ENCODE results near the gene PPP1R3C.

PPP1R3C gene

GRCh38 chr10:91672021-91672608 lies 39.2 kb upstream of the PPP1R3C start:
- no peak overlapping the region for H3K4me3 ChIP-seq (ENCODE audit: low read depth, low read length)
- DNase-seq (ENCODE audit: low read depth, low spot score): peak; percentile 52
- ChIA-PET POLR2A (interaction anchor here (1.4 kb wide), 1 partner anchor 39 kb away, joined by 7 read pairs; the partner anchor contains the start of gene PPP1R3C), CTCF (interaction anchor here (1.0 to 1.4 kb wide), 4 partner anchors 15 to 120 kb away, joined by 3 to 6 read pairs (median 4); partner anchors contain the start of gene PPP1R3C)
- TF ChIP-seq CTCF (IDR thresholded peaks at IDR 0.05; ENCODE audit: insufficient read depth, low read length, missing control alignments): no peak

GRCh38 chr10:91668913-91669312 lies 36.0 kb upstream of the PPP1R3C start:
- CTCF ChIA-PET: no interaction called here
- POLR2A ChIA-PET: no interaction called here
- no peak for TF ChIP-seq CTCF (IDR thresholded peaks at IDR 0.05; ENCODE audit: insufficient read depth, low read length, missing control alignments)
- no peak overlapping the region for H3K4me3 ChIP-seq (ENCODE audit: low read depth, low read length)
- DNase-seq (ENCODE audit: low read depth, low spot score): no peak

GRCh38 chr10:91665842-91666241 lies 33.0 kb upstream of the PPP1R3C start:
- POLR2A ChIA-PET: no interaction called here
- CTCF ChIA-PET: interaction anchor here (1.1 to 1.8 kb wide), 2 partner anchors 26 to 28 kb away, joined by 3 to 4 read pairs; no protein-coding TSS in a partner anchor
- no peak for TF ChIP-seq CTCF (IDR thresholded peaks at IDR 0.05; ENCODE audit: insufficient read depth, low read length, missing control alignments)

GRCh38 chr10:91664426-91664825 lies 31.6 kb upstream of the PPP1R3C start:
- CTCF ChIA-PET: interaction anchor here (1.8 kb wide), 1 partner anchor 28 kb away, joined by 4 read pairs; no protein-coding TSS in a partner anchor
- no peak overlapping the region for H3K4me3 ChIP-seq (ENCODE audit: low read depth, low read length)
- no peak for DNase-seq (ENCODE audit: low read depth, low spot score)
- POLR2A ChIA-PET: interaction anchor here (1.2 kb wide), 1 partner anchor 32 kb away, joined by 7 read pairs; the partner anchor contains the start of gene PPP1R3C
- TF ChIP-seq CTCF (IDR thresholded peaks at IDR 0.05; ENCODE audit: insufficient read depth, low read length, missing control alignments): no peak

More at GRCh38 chr10:91665842-91666241, 33.0 kb upstream of the PPP1R3C start:
- DNase-seq (ENCODE audit: low read depth, low spot score): no peak
- no peak overlapping the region for H3K4me3 ChIP-seq (ENCODE audit: low read depth, low read length)

- no peak for TF ChIP-seq CTCF (IDR thresholded peaks at IDR 0.05; ENCODE audit: insufficient read depth, low read length, missing control alignments)
- DNase-seq (ENCODE audit: low read depth, low spot score): no peak
- POLR2A ChIA-PET: no interaction called here
- H3K4me3 ChIP-seq (ENCODE audit: low read depth, low read length): no peak overlapping the region
- CTCF ChIA-PET: interaction anchor here (0.9 to 1.4 kb wide), 3 partner anchors 11 to 31 kb away, joined by 3 to 4 read pairs (median 3); no protein-coding TSS in a partner anchor
Observed at GRCh38 chr10:91662993-91663392, 30.1 kb upstream of the PPP1R3C start.

GRCh38 chr10:91653219-91653870 lies 20.5 kb upstream of the PPP1R3C start:
- DNase-seq (ENCODE audit: low read depth, low spot score): no peak
- ChIA-PET POLR2A (interaction anchor here (0.6 to 2.3 kb wide), 2 partner anchors 20 to 84 kb away, joined by 3 to 7 read pairs; partner anchors contain the start of gene PPP1R3C), CTCF (interaction anchor here (1.4 to 4.7 kb wide), 4 partner anchors 10 to 41 kb away, joined by 3 to 48 read pairs (median 6); partner anchors contain the start of gene PPP1R3C)
- TF ChIP-seq CTCF (IDR thresholded peaks at IDR 0.05; ENCODE audit: insufficient read depth, low read length, missing control alignments): no peak
- H3K4me3 ChIP-seq (ENCODE audit: low read depth, low read length): no peak overlapping the region

Measured in AG04449 (cell line).